ENCODE data around the gene STK36. TPM values are rescaled to one million over a fixed set of nuclear protein-coding genes. Genes with fewer than 3 reads are reported as not detected.

STK36 gene
- total RNA-seq, 1 donor from 2014 or later, result 42.7 TPM

DNA sequence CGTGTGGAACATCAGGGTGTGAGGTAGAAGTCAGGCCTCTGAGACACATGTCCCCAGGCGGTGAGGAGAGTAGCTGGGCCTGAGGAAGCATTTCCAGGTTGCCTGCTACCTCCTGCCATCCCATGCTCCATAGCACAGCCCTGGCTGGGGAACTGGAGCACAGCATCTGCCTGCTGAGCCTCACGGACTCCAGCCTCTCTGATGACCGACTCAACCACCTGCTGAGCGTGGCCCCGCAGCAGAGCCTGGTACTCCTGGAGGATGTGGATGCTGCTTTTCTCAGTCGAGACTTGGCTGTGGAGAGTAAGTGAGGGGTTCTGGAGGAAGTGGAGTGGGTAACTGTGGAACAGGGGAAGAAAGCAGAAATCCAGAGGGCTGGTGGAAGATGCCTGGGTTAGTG is 9.5 kb upstream of the STK36 start:
- Mint-ChIP-seq H3K4me1 (ENCODE audit: low read depth) (peaks cover 28% of the 10 kb centered on the region), H3K4me3 (ENCODE audit: unreplicated experiment) (no peak overlapping the region)

DNA sequence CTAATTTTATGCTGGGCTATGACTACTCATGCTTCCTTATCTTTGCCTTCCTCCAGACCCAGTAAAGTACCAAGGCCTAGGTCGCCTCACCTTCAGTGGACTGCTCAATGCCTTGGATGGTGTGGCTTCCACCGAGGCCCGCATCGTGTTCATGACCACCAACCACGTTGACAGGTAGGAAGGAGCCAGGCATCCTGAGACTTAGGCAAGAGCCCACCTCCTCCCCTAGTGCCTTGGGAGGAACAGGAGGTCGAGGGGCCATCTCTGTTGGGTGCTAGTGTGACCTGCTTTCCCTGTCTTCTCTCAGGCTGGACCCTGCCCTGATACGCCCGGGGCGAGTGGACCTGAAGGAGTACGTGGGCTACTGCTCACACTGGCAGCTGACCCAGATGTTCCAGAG is 9.1 kb upstream of the STK36 start:
- Mint-ChIP-seq H3K36me3 (ENCODE audit: low read depth) (peaks cover 25% of the 10 kb centered on the region), H3K27me3 (ENCODE audit: low read depth) (no peaks in the 10 kb centered on the region), H3K27ac (ENCODE audit: unreplicated experiment) (no peak overlapping the region), H3K4me3 (ENCODE audit: unreplicated experiment) (no peak overlapping the region), H3K4me1 (ENCODE audit: low read depth) (peaks cover 25% of the 10 kb centered on the region), H3K9me3 (ENCODE audit: low read depth) (no peaks in the 10 kb centered on the region)
- TF ChIP-seq, protein P1, sequence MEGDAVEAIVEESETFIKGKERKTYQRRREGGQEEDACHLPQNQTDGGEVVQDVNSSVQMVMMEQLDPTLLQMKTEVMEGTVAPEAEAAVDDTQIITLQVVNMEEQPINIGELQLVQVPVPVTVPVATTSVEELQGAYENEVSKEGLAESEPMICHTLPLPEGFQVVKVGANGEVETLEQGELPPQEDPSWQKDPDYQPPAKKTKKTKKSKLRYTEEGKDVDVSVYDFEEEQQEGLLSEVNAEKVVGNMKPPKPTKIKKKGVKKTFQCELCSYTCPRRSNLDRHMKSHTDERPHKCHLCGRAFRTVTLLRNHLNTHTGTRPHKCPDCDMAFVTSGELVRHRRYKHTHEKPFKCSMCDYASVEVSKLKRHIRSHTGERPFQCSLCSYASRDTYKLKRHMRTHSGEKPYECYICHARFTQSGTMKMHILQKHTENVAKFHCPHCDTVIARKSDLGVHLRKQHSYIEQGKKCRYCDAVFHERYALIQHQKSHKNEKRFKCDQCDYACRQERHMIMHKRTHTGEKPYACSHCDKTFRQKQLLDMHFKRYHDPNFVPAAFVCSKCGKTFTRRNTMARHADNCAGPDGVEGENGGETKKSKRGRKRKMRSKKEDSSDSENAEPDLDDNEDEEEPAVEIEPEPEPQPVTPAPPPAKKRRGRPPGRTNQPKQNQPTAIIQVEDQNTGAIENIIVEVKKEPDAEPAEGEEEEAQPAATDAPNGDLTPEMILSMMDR (IDR thresholded peaks at IDR 0.05), result no peak
- DNase-seq (ENCODE audit: low spot score), result no peak

More for the DNA sequence above, 9.5 kb upstream of the STK36 start:
- peak overlapping the region; percentile 24 for H3K27ac Mint-ChIP-seq (ENCODE audit: unreplicated experiment)
- TF ChIP-seq, protein P1 (IDR thresholded peaks at IDR 0.05), result no peak
- H3K9me3 Mint-ChIP-seq (ENCODE audit: low read depth), result no peaks in the 10 kb centered on the region
- no peaks in the 10 kb centered on the region for H3K27me3 Mint-ChIP-seq (ENCODE audit: low read depth)
- no peak for DNase-seq (ENCODE audit: low spot score)
- H3K36me3 Mint-ChIP-seq (ENCODE audit: low read depth), result peaks cover 24% of the 10 kb centered on the region

DNA sequence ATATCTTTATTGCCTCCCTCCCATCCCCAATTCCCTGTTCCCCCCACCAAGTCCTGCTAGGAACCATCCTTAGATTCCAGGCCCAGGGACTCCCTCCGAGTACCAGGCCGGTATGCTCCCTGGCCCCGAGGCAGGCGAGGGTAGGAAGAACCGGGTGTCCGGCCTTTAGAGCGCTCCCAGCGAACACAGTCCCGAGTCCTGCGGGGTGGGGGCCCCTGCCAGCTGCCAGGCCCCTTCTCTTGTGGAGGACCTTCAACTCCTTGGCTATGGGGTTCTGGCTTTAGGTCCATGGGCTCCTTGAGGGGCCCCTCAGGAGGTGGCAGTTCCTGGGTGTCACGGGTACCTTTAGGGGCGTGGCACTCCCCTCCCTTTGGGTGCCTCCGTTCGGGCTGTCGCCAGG is 8.0 kb upstream of the STK36 start:
- Mint-ChIP-seq H3K27me3 (ENCODE audit: low read depth) (no peaks in the 10 kb centered on the region), H3K36me3 (ENCODE audit: low read depth) (peaks cover 28% of the 10 kb centered on the region), H3K27ac (ENCODE audit: unreplicated experiment) (no peak overlapping the region), H3K9me3 (ENCODE audit: low read depth) (no peaks in the 10 kb centered on the region), H3K4me3 (ENCODE audit: unreplicated experiment) (no peak overlapping the region), H3K4me1 (ENCODE audit: low read depth) (peaks cover 15% of the 10 kb centered on the region)
- no peak for DNase-seq (ENCODE audit: low spot score)
- TF ChIP-seq, protein P1 (IDR thresholded peaks at IDR 0.05), result no peak

DNA sequence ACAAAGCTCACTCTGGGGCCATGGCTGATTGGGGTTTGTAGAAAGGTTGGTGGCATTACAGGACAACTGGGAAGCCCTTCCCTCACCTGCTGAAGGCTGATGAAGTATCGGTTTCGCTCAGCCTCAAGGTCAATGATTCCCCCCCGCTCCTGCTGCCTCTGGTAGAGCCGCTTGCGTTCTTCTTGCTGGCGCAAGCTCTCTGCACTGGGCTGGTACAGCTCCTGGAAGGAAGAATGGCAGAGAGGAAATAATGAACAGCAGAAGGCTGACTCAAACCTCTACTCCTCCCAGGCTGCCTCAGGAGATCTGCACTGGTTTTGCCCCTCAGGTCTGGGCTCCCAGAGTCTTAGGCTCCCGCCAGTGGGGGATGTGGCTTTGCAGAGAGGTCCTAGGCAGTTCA is 7.2 kb upstream of the STK36 start:
- peaks cover 28% of the 10 kb centered on the region for H3K36me3 Mint-ChIP-seq (ENCODE audit: low read depth)
- no peak for DNase-seq (ENCODE audit: low spot score)
- no peak overlapping the region for H3K4me3 Mint-ChIP-seq (ENCODE audit: unreplicated experiment)
- H3K4me1 Mint-ChIP-seq (ENCODE audit: low read depth), result peaks cover 9% of the 10 kb centered on the region
- H3K27ac Mint-ChIP-seq (ENCODE audit: unreplicated experiment), result no peak overlapping the region
- TF ChIP-seq, protein P1 (IDR thresholded peaks at IDR 0.05), result no peak
- H3K9me3 Mint-ChIP-seq (ENCODE audit: low read depth), result no peaks in the 10 kb centered on the region
- no peaks in the 10 kb centered on the region for H3K27me3 Mint-ChIP-seq (ENCODE audit: low read depth)

DNA sequence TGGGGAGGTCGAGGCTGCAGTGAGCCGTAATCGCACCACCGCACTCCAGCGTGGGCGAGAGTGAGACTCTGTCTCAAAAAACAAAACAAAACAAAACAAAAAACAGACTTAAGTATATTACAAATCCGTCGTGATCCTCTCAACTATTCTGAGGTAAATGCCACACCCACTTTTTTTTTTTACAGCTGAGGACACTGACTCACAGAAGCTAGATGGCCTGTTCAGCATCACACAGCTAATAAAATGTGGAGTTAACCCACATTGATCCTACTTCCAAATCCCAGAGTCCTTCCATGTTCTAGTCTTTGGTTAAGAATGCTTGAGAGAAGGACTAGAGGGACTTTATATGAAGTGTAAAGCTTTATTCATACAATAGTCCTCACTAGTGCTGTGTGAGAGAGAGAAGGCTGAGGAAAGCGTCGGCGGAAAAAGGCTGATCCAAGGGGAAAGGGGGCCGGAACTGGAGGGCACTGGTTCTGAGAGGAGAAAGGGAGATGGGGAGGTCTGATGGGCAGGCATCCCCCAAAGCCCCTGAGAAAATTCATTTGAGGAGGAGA is 711 bp upstream of the STK36 start:
- Mint-ChIP-seq H3K36me3 (ENCODE audit: low read depth) (peaks cover 10% of the 10 kb centered on the region), H3K4me1 (ENCODE audit: low read depth) (peaks cover 21% of the 10 kb centered on the region), H3K27ac (ENCODE audit: unreplicated experiment) (peak overlapping the region; percentile 97), H3K4me3 (ENCODE audit: unreplicated experiment) (peak overlapping the region; percentile 97), H3K9me3 (ENCODE audit: low read depth) (no peaks in the 10 kb centered on the region), H3K27me3 (ENCODE audit: low read depth) (no peaks in the 10 kb centered on the region)
- TF ChIP-seq, protein P1 (IDR thresholded peaks at IDR 0.05), result no peak
- DNase-seq (ENCODE audit: low spot score), result no peak

Data from chondrocyte (in vitro differentiated cells).